CD4-positive, alpha-beta T cell (primary cell): Measurements from ENCODE around the gene DUSP22. TPM values are rescaled to one million over a fixed set of nuclear protein-coding genes. Genes with fewer than 3 reads are reported as not detected.

ENCODE experiments used
- ATAC-seq: fragments of 200-7000 bp; cut with Tn5 transposase; one replicate; pipeline ENCODE4 v1.10.0; 2022; ENCODE audit warnings: mild to moderate bottlenecking; ENCODE audit not compliant: poor library complexity
- CTCF ChIA-PET: fragments of 350-600 bp; sonication (Branson Sonifier 250); formaldehyde crosslinking; loops from one replicate; lab custom pipeline; 2021; ENCODE audit warnings: antibody characterized with exemption, inconsistent platforms; lab: Charles Lee
- POLR2A ChIA-PET: fragments of 350-600 bp; sonication (Branson Sonifier 250); formaldehyde crosslinking; loops from one replicate; lab custom pipeline; 2021; ENCODE audit warnings: antibody characterized with exemption, inconsistent platforms; lab: Charles Lee
- DNase-seq, 14 experiments: peaks; one replicate each; pipeline ENCODE4 v3.0.0-alpha.2; 2013 to 2020; ENCODE audit warnings: mixed read lengths in 2 of 14
- H3K27ac ChIP-seq, 2 donors: one replicate each; pipeline versions ENCODE4 v1.5.1 to v1.7.0; 2013; ENCODE audit warnings: low read length in 2 of 2, low read depth in 1 of 2, mild to moderate bottlenecking in 1 of 2
- H3K27me3 ChIP-seq, 2 experiments: 1 replicate in 1 of 2; 2 replicates in 1 of 2; pipeline versions ENCODE4 v1.6.1 to v1.7.0; 2013; ENCODE audit warnings: low read length in 2 of 2, control low read depth in 1 of 2, mild to moderate bottlenecking in 1 of 2, moderate library complexity in 1 of 2; ENCODE audit not compliant: insufficient read depth in 2 of 2, control insufficient read depth in 1 of 2
- H3K36me3 ChIP-seq: one replicate; pipeline ENCODE4 v1.6.1; 2013; ENCODE audit warnings: low read length, control low read depth; ENCODE audit not compliant: insufficient read depth
- H3K4me1 ChIP-seq: one replicate; pipeline ENCODE4 v1.6.1; 2013; ENCODE audit warnings: low read length, control low read depth; ENCODE audit not compliant: insufficient read depth
- H3K4me3 ChIP-seq: one replicate; pipeline ENCODE4 v1.5.1; 2013; ENCODE audit warnings: mild to moderate bottlenecking, low read length, moderate library complexity
- H3K9me3 ChIP-seq, 2 experiments: 1 replicate in 1 of 2; 2 replicates in 1 of 2; pipeline versions ENCODE4 v1.6.1 to v1.7.0; 2013; ENCODE audit warnings: low read length in 2 of 2, mild to moderate bottlenecking in 2 of 2, control low read depth in 1 of 2, moderate library complexity in 1 of 2; ENCODE audit not compliant: control insufficient read depth in 1 of 2, insufficient read depth in 1 of 2
- H3K27ac Mint-ChIP-seq: one replicate; pipeline ENCODE4 v1.8.0; 2020; ENCODE audit warnings: mixed read lengths
- H3K27me3 Mint-ChIP-seq: one replicate; pipeline ENCODE4 v1.8.0; 2021; ENCODE audit warnings: mixed read lengths
- H3K36me3 Mint-ChIP-seq: one replicate; pipeline ENCODE4 v1.8.0; 2021; ENCODE audit warnings: low read depth, mixed read lengths
- H3K4me1 Mint-ChIP-seq: one replicate; pipeline ENCODE4 v1.8.0; 2021; ENCODE audit warnings: low read depth, mixed read lengths
- H3K4me3 Mint-ChIP-seq: one replicate; pipeline ENCODE4 v1.8.0; 2020; ENCODE audit warnings: mild to moderate bottlenecking, mixed read lengths
- H3K9me3 Mint-ChIP-seq: one replicate; pipeline ENCODE4 v1.8.0; 2020; ENCODE audit warnings: mixed read lengths
- CTCF ChIP-seq: fragments of 200-600 bp; IDR thresholded peaks from one replicate; pipeline ENCODE4 v1.8.0; 2022; ENCODE audit warnings: antibody characterized with exemption, mild to moderate bottlenecking
- intact Hi-C, 2 experiments: fragments of 100-400 bp; cut with DNase I in 1 of 2; cut with micrococcal nuclease in 1 of 2; formaldehyde crosslinking; loops; one replicate each; pipeline versions ENCODE4 v1.15.1 to v1.9.0; 2023 to 2025; cut with DNase I, micrococcal nuclease
- total RNA-seq, 174 experiments: library from RNA in 2 of 174; stranded (reverse) in 2 of 174; gene quantifications; one replicate each; pipeline ENCODE4 v1.2.3 and lab custom pipeline; 2021 to 2026

The DUSP22 gene
- total RNA-seq, 2 experiments from 2014 or later: 25.4 to 26.3 TPM

- POLR2A ChIA-PET: no interaction called here
- CTCF ChIA-PET: no interaction called here
- no peak for DNase-seq
Measured at GRCh38 chr6:362231-362923, 70.1 kb downstream of the DUSP22 start.

GRCh38 chr6:362924-363249, 70.6 kb downstream of the DUSP22 start:
- Histone ChIP-seq H3K4me3 (no peak overlapping the region), H3K27me3 (no peaks in the 10 kb centered on the region), H3K27ac (no peak overlapping the region), H3K4me1 (no peaks in the 10 kb centered on the region), H3K9me3 (peaks cover 0 to 61% of the 10 kb centered on the region in 2 experiments), H3K36me3 (no peaks in the 10 kb centered on the region)
- no peak for ATAC-seq
- no peak overlapping the region for H3K27ac Mint-ChIP-seq
- no peak for TF ChIP-seq CTCF
- peaks cover 12% of the 10 kb centered on the region for H3K27me3 Mint-ChIP-seq
- H3K9me3 Mint-ChIP-seq: peaks cover 2% of the 10 kb centered on the region
- ChIA-PET POLR2A (interaction anchor here (0.7 kb wide), 1 partner anchor 174 kb away, joined by 5 read pairs; no protein-coding TSS in a partner anchor), CTCF (no interaction called here)
- no peaks in the 10 kb centered on the region for H3K36me3 Mint-ChIP-seq
- no peaks in the 10 kb centered on the region for H3K4me1 Mint-ChIP-seq
- intact Hi-C loops: no loop called here
- DNase-seq: no peak
- no peak overlapping the region for H3K4me3 Mint-ChIP-seq

More at GRCh38 chr6:362231-362923, 70.1 kb downstream of the DUSP22 start:
- Histone ChIP-seq H3K27me3 (no peaks in the 10 kb centered on the region), H3K9me3 (peaks cover 0 to 66% of the 10 kb centered on the region in 2 experiments), H3K27ac (no peak overlapping the region), H3K4me3 (no peak overlapping the region), H3K36me3 (no peaks in the 10 kb centered on the region), H3K4me1 (no peaks in the 10 kb centered on the region)
- H3K27me3 Mint-ChIP-seq: peaks cover 7% of the 10 kb centered on the region
- no peaks in the 10 kb centered on the region for H3K36me3 Mint-ChIP-seq
- no peak for ATAC-seq
- no peak for TF ChIP-seq CTCF
- H3K27ac Mint-ChIP-seq: no peak overlapping the region
- H3K4me1 Mint-ChIP-seq: no peaks in the 10 kb centered on the region
- H3K4me3 Mint-ChIP-seq: no peak overlapping the region
- intact Hi-C loops: no loop called here
- H3K9me3 Mint-ChIP-seq: peaks cover 2% of the 10 kb centered on the region

- ChIA-PET POLR2A (interaction anchor here (0.7 kb wide), 1 partner anchor 175 kb away, joined by 5 read pairs; no protein-coding TSS in a partner anchor), CTCF (no interaction called here)
- Histone ChIP-seq H3K27ac (no peak overlapping the region), H3K4me1 (no peaks in the 10 kb centered on the region), H3K36me3 (no peaks in the 10 kb centered on the region), H3K9me3 (peaks cover 0 to 59% of the 10 kb centered on the region in 2 experiments), H3K27me3 (no peaks in the 10 kb centered on the region), H3K4me3 (no peak overlapping the region)
- H3K36me3 Mint-ChIP-seq: no peaks in the 10 kb centered on the region
- H3K27me3 Mint-ChIP-seq: peaks cover 15% of the 10 kb centered on the region
- intact Hi-C loops: no loop called here
- H3K27ac Mint-ChIP-seq: no peak overlapping the region
- peaks cover 2% of the 10 kb centered on the region for H3K9me3 Mint-ChIP-seq
- no peak overlapping the region for H3K4me3 Mint-ChIP-seq
- TF ChIP-seq CTCF: no peak
- H3K4me1 Mint-ChIP-seq: no peaks in the 10 kb centered on the region
- ATAC-seq (no peak), DNase-seq (no peak)
Measured at GRCh38 chr6:363291-363690, 71.0 kb downstream of the DUSP22 start.
